Measurements from ENCODE around the gene SERPINE3.

The SERPINE3 gene

DNA sequence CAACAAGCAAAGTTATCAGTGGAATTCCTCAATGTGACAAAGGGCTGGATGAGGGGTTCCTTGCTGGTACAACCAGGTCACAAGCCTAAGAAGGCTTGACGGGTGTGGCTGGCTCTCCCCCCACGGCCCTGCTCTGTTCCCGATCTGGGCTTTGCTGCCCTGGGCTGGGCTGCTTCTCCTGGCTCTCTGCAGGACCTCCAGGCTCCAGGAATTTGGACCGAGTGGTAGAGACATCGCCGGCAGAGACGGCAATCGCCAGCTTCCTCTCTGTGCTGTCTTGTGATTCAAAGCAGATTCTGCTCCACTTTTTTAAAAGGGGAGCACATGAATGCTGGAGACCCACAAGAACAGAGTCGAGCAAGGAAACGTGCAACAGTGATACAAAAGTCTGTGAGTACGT lies at the start of gene SERPINE3:
Gene SERPINE3, plus strand, starts transcription at position 338 of the 400 bp plus-strand sequence. CDS start 1,401 bp downstream, outside the sequence.
- no peak for TF ChIP-seq POLR2A (IDR thresholded peaks at IDR 0.05; ENCODE audit: low read depth, low read length)
- DNase-seq (ENCODE audit: insufficient read length, low spot score) (no peak), FAIRE-seq (no peak)

DNA sequence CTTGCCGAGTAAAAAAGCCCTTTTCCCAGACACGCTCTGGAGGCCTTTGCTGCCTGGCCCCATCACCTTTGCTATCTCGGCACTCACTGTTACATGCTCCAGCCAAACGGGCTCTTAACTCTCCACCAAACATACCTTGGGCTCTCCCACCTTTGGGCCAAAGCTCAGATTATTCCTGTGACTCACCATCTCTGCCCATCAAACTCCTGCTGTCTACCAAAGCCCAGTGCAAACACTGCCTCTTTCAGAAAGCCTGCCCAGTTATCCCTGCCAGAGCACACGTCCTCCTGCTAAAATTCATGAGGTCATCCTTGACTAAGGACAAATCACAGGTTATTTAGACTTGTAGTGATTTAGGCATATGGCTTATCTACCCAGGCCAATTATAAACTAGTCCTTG lies 48.1 kb upstream of the SERPINE3 start:
- FAIRE-seq (no peak), DNase-seq (ENCODE audit: insufficient read length, low spot score) (no peak)
- TF ChIP-seq POLR2A (IDR thresholded peaks at IDR 0.05; ENCODE audit: low read depth, low read length): no peak

DNA sequence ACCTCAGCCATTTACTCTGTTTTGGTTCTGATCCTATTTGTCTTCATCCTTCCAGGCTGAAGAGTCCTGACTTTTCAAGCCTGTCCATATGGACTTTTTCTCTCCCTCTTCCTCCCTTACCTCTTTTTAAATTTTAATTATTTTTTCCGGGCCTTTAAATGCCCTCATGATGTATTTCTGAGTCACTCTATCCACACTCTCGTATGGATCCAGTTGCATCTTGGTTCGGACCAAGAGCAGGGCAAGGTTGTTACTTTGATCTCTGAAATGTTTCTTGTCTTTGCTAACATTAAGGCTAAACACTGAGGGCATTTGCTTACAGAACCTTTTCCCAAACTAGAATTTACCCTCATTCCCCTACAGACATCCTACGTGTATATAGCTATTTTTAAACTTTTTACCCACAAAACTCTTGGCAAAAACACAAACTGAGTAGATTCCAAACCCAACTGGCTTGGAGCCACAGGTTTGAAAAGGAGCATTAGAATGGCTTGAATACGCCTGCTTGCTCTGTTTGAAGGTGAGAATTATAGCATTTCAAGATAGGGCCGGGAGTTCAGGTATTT lies 47.4 kb upstream of the SERPINE3 start:
- FAIRE-seq: no peak
- no peak for DNase-seq (ENCODE audit: insufficient read length, low spot score)
- no peak for TF ChIP-seq POLR2A (IDR thresholded peaks at IDR 0.05; ENCODE audit: low read depth, low read length)

DNA sequence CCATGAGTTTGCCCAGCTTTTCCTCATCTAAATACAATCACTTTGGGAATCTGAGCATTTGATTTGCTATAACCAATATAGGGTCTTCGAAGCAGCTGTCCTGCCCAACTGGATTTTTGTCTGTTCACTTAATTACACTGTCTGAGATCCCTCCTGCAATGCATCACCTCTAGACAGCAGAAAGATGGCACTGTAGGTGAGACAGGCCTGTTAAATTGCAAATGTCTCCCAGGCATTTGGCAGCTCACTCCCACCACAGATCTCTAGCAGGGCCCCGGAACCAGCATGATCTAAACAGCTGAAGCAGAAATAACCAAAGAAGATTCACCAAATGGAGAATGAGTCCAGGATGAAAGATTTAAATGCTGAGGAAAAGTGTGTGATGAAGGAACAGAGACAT lies 41.9 kb upstream of the SERPINE3 start:
- TF ChIP-seq POLR2A (IDR thresholded peaks at IDR 0.05; ENCODE audit: low read depth, low read length): no peak
- no peak for FAIRE-seq
- no peak for DNase-seq (ENCODE audit: insufficient read length, low spot score)

DNA sequence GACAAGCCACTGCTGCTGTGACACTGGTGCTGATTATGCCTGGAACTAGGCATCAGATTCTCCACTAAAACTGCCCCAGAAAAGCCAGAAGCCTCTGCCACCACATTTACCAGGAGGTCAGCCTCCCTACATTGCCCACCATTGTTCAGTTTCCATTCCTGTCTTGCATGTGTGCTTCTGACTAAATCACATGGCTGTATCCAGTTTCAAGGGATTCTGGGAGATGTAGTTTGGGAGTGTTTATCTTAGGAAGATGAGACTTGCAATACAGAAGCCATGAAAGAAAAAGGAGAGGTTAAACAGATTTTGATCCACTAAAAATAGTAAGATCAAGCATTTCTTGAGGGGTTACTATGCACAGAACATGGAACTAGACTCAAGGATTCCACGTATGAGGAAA lies 40.7 kb upstream of the SERPINE3 start:
- DNase-seq (ENCODE audit: insufficient read length, low spot score) (no peak), FAIRE-seq (no peak)
- no peak for TF ChIP-seq POLR2A (IDR thresholded peaks at IDR 0.05; ENCODE audit: low read depth, low read length)

DNA sequence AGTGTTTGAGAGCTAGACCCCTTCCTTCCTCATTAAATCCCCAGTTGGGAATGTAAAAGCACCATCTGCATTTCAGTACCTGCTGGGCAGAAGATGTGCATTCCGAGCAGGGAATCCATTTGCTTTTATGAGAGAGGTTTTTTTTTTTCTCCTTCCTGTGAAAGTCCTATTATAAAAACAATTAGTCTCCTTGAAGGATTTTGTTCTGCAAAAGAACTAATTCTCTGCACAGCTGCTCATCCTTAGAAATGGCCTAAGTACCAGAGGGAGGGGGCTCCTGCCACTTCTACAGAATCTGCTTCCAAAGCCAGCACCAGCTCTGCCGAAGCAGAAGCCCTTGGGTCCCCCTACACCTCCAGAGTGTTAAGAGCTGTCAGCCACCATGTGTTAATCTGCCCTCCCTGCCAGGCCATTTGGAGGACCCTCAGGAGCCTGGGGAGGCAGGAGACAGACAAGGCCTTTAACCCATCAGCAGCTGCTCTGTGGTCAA lies 36.4 kb upstream of the SERPINE3 start:
- TF ChIP-seq POLR2A (IDR thresholded peaks at IDR 0.05; ENCODE audit: low read depth, low read length): no peak
- DNase-seq (ENCODE audit: insufficient read length, low spot score): no peak
- no peak for FAIRE-seq

DNA sequence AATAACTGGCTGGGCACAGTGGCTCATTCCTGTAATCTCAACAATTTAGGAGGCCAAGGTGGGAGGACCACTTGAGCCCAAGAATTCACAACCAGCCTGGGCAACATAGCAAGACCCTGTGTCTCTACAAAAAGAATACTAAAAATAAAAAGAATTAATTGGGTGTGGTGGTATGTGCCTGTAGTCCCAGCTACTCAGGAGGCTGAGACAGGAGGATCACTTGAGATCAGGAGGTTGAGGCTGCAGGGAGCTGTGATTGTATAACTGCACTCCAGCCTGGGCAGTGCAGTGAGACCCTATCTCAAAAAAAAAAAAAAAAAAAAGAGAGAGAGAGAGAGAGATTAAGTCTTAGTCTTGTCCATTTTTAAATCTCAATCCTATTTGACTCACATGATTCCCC lies 35.6 kb upstream of the SERPINE3 start:
- FAIRE-seq: no peak
- no peak for TF ChIP-seq POLR2A (IDR thresholded peaks at IDR 0.05; ENCODE audit: low read depth, low read length)
- no peak for DNase-seq (ENCODE audit: insufficient read length, low spot score)

DNA sequence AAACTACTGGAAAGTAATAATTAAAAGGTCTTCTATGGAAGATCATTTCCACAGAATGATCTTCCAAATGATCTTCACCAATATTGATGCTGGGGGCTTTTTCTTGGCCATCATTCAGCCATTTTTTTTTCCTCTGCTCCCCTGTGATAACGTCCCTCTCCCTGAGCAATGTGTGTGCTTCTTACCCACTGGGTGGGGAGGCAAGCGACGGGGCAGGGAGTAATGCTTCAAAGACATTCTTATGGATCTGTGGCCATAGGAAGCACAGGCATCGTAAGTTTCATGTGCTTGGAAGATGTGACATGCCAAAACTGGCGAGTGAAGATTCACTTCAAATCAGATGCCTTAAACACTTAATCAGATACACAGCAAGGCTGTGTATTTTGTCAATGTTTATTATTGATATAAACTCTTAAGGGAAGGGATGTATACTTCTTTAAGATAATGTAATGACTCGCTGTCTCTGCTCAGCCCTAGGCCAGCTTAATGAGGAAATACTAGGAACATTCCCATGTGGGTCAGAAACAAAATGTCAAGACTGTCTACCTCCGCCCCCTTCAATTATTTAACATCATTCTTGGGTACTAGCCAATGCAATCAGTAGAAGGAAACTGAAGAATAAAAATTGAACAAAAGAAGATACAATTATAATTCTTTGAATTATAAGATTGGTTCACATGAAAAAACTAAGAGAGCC lies 34.1 kb upstream of the SERPINE3 start:
- TF ChIP-seq POLR2A (IDR thresholded peaks at IDR 0.05; ENCODE audit: low read depth, low read length): no peak
- DNase-seq (ENCODE audit: insufficient read length, low spot score) (no peak), FAIRE-seq (no peak)

DNA sequence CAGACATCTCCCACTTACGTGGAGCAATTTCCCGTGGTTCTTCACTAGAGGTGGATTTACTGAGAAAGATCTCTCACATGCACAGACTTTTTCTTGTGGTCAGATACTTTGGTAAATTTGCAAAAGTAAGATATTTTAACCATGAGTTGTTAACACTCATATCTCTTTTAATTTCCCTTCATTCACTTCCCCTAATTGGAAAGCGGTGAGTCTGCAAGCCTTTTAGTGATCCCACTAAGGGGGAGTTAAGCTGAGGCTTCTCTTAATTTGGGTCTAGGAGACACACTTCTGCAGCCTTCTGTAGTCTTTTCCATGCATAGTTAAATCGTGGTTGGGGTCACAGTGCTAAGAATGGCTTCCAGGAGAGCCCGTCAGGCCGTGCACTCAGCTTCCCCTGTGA lies 30.7 kb upstream of the SERPINE3 start:
- DNase-seq (ENCODE audit: insufficient read length, low spot score) (no peak), FAIRE-seq (no peak)
- TF ChIP-seq POLR2A (IDR thresholded peaks at IDR 0.05; ENCODE audit: low read depth, low read length): no peak

DNA sequence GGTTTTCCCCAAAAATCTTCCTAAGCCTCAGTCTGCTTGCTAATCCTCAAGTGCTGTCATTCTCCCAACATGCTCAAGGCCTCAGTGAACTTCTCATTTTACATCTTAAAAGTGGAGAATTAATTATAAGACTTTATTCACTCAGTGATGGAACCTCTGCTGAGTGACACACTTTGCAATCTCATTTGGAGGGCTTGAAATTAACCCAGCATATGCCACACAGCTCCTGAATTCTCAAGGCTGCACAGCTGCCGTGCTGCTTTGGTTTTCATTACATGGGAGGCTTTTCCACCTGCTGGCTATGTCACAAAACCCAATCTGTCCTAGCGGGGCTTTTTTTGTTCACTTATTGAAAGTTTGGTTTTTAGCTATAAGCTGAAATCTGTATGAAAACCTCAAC lies 28.3 kb upstream of the SERPINE3 start:
- no peak for FAIRE-seq
- no peak for DNase-seq (ENCODE audit: insufficient read length, low spot score)
- no peak for TF ChIP-seq POLR2A (IDR thresholded peaks at IDR 0.05; ENCODE audit: low read depth, low read length)

DNA sequence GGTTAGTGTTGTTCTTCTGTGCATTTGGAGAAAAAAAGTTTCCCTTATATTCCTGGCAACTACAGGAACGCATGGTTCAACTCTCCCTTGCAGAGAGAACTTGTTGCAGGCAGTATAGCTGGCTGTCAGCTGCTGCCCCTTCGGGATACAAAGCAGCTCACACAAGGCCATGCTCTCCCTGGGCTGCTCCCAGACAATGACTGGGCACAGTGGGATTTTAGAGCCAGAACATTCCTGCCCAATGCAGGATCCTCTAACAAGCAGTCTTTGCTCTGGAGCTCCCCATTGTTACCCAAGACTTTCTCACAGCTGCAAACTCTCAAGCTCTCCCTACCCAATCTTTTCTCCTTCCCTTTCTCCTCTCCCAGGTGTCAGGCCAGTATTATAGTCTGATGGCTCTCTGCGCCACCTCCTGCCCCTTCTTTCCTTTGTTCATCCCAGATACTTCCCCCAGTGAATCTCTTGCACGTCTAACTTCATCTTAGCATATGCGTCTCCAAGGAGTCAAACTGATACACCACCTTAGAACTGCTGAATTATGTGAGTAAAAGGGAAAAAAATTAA lies 27.5 kb upstream of the SERPINE3 start:
- DNase-seq (ENCODE audit: insufficient read length, low spot score): no peak
- no peak for FAIRE-seq
- no peak for TF ChIP-seq POLR2A (IDR thresholded peaks at IDR 0.05; ENCODE audit: low read depth, low read length)

DNA sequence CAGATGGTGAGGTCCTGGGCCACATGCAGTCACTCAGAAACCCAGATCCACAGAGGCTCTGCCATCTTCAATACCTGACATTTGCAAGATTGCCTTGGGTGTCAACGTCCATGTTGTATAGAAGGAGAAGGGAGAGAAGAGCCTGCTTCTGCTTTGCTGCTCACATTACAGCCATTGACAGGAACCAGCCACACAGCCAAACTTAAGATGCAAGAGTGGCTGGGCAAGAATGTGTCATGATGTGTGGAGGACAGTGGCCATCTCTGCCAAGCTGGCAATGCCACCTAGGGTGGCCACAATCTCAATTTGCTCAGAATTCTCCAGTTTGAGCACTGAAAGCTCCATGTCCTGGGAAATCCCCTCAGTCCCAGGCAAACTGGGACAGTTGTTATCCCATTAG lies 25.9 kb upstream of the SERPINE3 start:
- no peak for TF ChIP-seq POLR2A (IDR thresholded peaks at IDR 0.05; ENCODE audit: low read depth, low read length)

DNA sequence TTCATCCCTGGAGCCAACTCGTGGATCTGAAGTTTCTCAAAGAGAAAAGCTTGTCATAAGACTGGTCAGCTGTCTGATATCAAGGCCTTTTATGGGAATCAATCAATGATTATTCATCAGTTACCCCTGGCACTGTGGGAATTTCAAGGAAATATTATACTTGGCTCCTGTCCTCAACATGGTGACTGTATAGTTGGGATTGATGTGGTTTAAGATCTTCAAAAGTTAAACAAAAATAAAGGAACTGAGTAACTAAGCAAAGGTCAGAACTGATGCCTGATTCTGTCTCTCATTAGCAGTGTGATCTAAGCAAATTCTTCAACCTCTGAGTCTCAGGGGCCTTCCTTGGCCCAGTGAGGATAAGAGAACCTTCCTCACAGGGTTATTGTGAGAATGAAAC lies 22.2 kb upstream of the SERPINE3 start:
- no peak for TF ChIP-seq POLR2A (IDR thresholded peaks at IDR 0.05; ENCODE audit: low read depth, low read length)
- DNase-seq (ENCODE audit: insufficient read length, low spot score): no peak
- FAIRE-seq: no peak

More for the DNA sequence above, 25.9 kb upstream of the SERPINE3 start:
- FAIRE-seq (no peak), DNase-seq (ENCODE audit: insufficient read length, low spot score) (no peak)

DNA sequence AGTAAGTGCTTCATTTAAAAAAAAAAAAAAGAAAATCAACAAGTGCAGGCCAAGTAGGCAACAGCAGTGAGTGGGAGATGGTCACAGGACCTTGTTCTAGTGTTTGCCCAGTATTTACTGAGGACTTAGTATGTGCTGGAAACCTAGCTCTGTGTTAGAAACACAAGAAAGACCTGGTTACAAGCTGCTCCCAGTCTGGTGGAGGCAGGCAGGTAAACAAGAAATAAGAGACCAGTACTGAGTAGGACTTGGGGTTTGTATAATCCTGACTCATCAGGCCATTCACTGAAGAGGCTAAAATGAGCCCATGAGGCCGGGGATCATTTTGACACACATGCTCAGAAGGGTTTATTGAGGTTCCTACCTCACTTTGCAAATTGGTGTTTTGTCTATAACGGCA lies 21.5 kb upstream of the SERPINE3 start:
- no peak for DNase-seq (ENCODE audit: insufficient read length, low spot score)
- no peak for FAIRE-seq
- no peak for TF ChIP-seq POLR2A (IDR thresholded peaks at IDR 0.05; ENCODE audit: low read depth, low read length)

DNA sequence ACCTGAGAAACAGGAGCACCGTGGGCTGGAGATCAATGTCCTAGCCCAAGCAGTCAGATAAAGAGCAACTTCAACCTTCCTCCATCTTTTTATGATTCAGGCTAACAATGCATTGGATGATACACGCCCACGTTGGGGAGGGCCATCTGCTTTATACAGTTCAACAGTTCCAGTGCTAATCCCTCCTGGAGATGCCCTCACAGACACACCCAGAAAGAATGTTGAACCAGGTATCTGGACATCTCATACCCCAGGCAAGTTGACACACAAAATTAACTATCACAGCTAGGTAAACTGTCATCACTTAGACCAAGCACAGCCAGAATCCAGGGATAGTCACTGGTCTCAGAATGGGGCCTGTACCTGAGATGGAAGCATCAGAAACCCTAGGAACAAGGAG lies 20.6 kb upstream of the SERPINE3 start:
- DNase-seq (ENCODE audit: insufficient read length, low spot score): no peak

More for the DNA sequence above, 20.6 kb upstream of the SERPINE3 start:
- no peak for FAIRE-seq
- no peak for TF ChIP-seq POLR2A (IDR thresholded peaks at IDR 0.05; ENCODE audit: low read depth, low read length)
